Measurements from ENCODE around the gene SIMC1.

SIMC1 gene

GRCh38 chr5:176317534-176318374, 79.5 kb downstream of the SIMC1 start:
- DNase-seq, result no peak

GRCh38 chr5:176319827-176320554, 81.8 kb downstream of the SIMC1 start:
- DNase-seq, result no peak

GRCh38 chr5:176320577-176320976, 82.4 kb downstream of the SIMC1 start:
- no peak for DNase-seq

GRCh38 chr5:176334031-176334770, 96.0 kb downstream of the SIMC1 start:
- DNase-seq, result no peak

- no peak for DNase-seq
Measured at GRCh38 chr5:176337913-176338312, 99.7 kb downstream of the SIMC1 start.

GRCh38 chr5:176339304-176339703, 101.1 kb downstream of the SIMC1 start:
- DNase-seq, result no peak

- no peak for DNase-seq
Measured at GRCh38 chr5:176341325-176342157, 103.3 kb downstream of the SIMC1 start.

- no peak for DNase-seq
Measured at GRCh38 chr5:176342158-176342483, 103.9 kb downstream of the SIMC1 start.

GRCh38 chr5:176342766-176343458, 104.7 kb downstream of the SIMC1 start:
- DNase-seq, result no peak

GRCh38 chr5:176350416-176350815, 112.2 kb downstream of the SIMC1 start:
- no peak for DNase-seq

- DNase-seq, result no peak
Measured at GRCh38 chr5:176352116-176352878, 114.1 kb downstream of the SIMC1 start.

GRCh38 chr5:176353533-176353932, 115.3 kb downstream of the SIMC1 start:
- no peak for DNase-seq

GRCh38 chr5:176355400-176356178, 117.4 kb downstream of the SIMC1 start:
- no peak for DNase-seq

GRCh38 chr5:176356179-176356566, 117.9 kb downstream of the SIMC1 start:
- no peak for DNase-seq

GRCh38 chr5:176359658-176360057, 121.4 kb downstream of the SIMC1 start:
- DNase-seq, result no peak

GRCh38 chr5:176360894-176361436, 122.7 kb downstream of the SIMC1 start:
- DNase-seq, result no peak

- peak; percentile 15 for DNase-seq
Measured at GRCh38 chr5:176361437-176362232, 123.4 kb downstream of the SIMC1 start, which contains the start of gene KIAA1191. Gene KIAA1191, minus strand, starts transcription at chr5:176361764. Its CDS starts 2,256 bp downstream, at chr5:176359508.

- no peak for DNase-seq
Measured at GRCh38 chr5:176362233-176362490, 123.9 kb downstream of the SIMC1 start.

- no peak for DNase-seq
Measured at GRCh38 chr5:176364765-176365350, 126.6 kb downstream of the SIMC1 start.
